ENCODE results near the gene IGF1R.

DNA sequence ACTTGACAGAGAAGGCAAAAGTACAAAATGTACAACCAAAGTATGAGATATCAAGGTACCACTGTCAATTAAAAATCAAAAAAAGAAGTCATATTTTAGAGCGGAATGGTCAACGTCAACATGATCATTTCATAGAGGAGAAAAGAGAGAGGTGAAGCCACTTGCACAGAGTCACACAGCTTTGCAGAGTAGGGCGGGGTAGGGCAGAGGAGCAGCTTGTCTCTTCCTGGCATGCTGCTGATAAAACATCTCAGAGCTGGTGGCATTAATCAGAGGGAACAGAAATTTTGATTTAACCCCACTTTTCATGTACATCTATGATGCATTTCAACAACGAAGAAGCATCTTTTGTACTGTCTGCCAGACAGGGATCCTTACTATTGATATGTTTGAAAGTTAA lies 5.2 kb upstream of the IGF1R start:
- TF ChIP-seq POLR2AphosphoS5 (IDR thresholded peaks at IDR 0.05): no peak
- TF ChIP-seq, protein P1, sequence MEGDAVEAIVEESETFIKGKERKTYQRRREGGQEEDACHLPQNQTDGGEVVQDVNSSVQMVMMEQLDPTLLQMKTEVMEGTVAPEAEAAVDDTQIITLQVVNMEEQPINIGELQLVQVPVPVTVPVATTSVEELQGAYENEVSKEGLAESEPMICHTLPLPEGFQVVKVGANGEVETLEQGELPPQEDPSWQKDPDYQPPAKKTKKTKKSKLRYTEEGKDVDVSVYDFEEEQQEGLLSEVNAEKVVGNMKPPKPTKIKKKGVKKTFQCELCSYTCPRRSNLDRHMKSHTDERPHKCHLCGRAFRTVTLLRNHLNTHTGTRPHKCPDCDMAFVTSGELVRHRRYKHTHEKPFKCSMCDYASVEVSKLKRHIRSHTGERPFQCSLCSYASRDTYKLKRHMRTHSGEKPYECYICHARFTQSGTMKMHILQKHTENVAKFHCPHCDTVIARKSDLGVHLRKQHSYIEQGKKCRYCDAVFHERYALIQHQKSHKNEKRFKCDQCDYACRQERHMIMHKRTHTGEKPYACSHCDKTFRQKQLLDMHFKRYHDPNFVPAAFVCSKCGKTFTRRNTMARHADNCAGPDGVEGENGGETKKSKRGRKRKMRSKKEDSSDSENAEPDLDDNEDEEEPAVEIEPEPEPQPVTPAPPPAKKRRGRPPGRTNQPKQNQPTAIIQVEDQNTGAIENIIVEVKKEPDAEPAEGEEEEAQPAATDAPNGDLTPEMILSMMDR (IDR thresholded peaks at IDR 0.05): no peak
- no peak for TF ChIP-seq POLR2A (IDR thresholded peaks at IDR 0.05)
- no peak for TF ChIP-seq EP300 (IDR thresholded peaks at IDR 0.05)
